DOHH2 (cell line): Measurements from ENCODE around the gene MYORG.

Experiments
- H3F3A ChIP-seq: fragments of 200-600 bp; sonication (generic), shearing (Covaris generic); 2 replicates; pipeline ENCODE4 v1.6.0; 2016; ENCODE audit warnings: antibody characterized with exemption, mild to moderate bottlenecking; ENCODE audit not compliant: control insufficient read depth, insufficient read depth
- H3K27ac ChIP-seq: fragments of 200-600 bp; sonication (generic); 2 replicates; pipeline ENCODE4 v1.5.1; 2014; ENCODE audit warnings: low read depth, mild to moderate bottlenecking, low read length, moderate library complexity
- H3K27me3 ChIP-seq: fragments of 200-600 bp; sonication (generic); 2 replicates; pipeline ENCODE4 v1.6.1; 2014; ENCODE audit warnings: mild to moderate bottlenecking, low read length, mixed read lengths; ENCODE audit not compliant: control insufficient read depth
- H3K36me3 ChIP-seq: fragments of 200-600 bp; sonication (generic); 2 replicates; pipeline ENCODE4 v1.6.1; 2014; ENCODE audit warnings: mild to moderate bottlenecking, low read length, moderate library complexity, mixed read lengths; ENCODE audit not compliant: control insufficient read depth
- H3K4me1 ChIP-seq: fragments of 200-600 bp; sonication (generic); 2 replicates; pipeline ENCODE4 v1.6.1; 2014; ENCODE audit warnings: mild to moderate bottlenecking, low read length, mixed read lengths; ENCODE audit not compliant: control insufficient read depth
- H3K4me2 ChIP-seq: fragments of 200-600 bp; sonication (generic); 2 replicates; pipeline ENCODE4 v1.6.0; 2014; ENCODE audit warnings: mild to moderate bottlenecking, low read length, moderate library complexity
- H3K4me3 ChIP-seq: fragments of 200-600 bp; sonication (generic); 2 replicates; pipeline ENCODE4 v1.5.1; 2014; ENCODE audit warnings: mild to moderate bottlenecking, low read length, mixed read lengths
- H3K79me2 ChIP-seq: fragments of 200-600 bp; sonication (generic); 2 replicates; pipeline ENCODE4 v1.6.1; 2014; ENCODE audit warnings: mild to moderate bottlenecking, low read length, mixed read lengths; ENCODE audit not compliant: control insufficient read depth
- H3K9me2 ChIP-seq: fragments of 200-600 bp; sonication (generic); replicated peaks from 2 replicates; pipeline ENCODE4 v1.6.1; 2014; ENCODE audit warnings: mild to moderate bottlenecking, low read length, mixed read lengths; ENCODE audit not compliant: control insufficient read depth
- H3K9me3 ChIP-seq: fragments of 200-600 bp; sonication (generic); 2 replicates; pipeline ENCODE4 v1.6.1; 2014; ENCODE audit warnings: antibody characterized with exemption, low read length, mixed read lengths; ENCODE audit not compliant: control insufficient read depth, insufficient read depth
- H4K20me1 ChIP-seq: fragments of 200-600 bp; sonication (generic); 2 replicates; pipeline ENCODE4 v1.6.0; 2014; ENCODE audit warnings: low read depth, mild to moderate bottlenecking, antibody characterized with exemption, low read length, moderate library complexity; ENCODE audit not compliant: control insufficient read depth, insufficient read depth
- EZH2phosphoT487 ChIP-seq: fragments of 200-600 bp; sonication (generic); IDR thresholded peaks from 2 replicates; pipeline ENCODE4 v1.6.1; 2017; ENCODE audit warnings: borderline replicate concordance, mild to moderate bottlenecking, antibody characterized with exemption, low read length, moderate library complexity, mixed read lengths
- TF ChIP-seq, protein P1 (sequence below): fragments of 200-600 bp; sonication (generic); IDR thresholded peaks from one replicate; pipeline ENCODE4 v1.5.1; 2014; ENCODE audit warnings: antibody characterized with exemption, mild to moderate bottlenecking, low read depth, low read length; ENCODE audit not compliant: poor library complexity, severe bottlenecking

MYORG gene

DNA sequence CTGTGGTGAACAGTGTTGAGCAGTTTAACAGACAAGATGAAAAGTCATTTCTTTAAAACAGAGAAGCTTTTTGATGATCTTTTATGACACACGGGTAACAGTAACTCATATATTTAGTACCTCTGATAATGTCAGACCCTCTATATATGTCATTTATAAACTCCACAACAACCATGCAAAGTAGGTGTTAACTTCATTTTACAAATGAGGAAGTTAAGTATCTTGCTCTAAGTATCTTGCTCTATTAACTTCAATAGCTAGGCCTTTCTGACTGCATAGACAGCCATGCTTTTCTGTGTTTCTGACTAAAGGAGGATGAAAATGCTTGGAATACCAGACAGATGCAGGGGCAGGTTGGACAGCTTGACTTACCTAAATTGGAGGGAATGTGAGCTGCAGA is 45.5 kb downstream of the MYORG start:
- Histone ChIP-seq H4K20me1 (no peaks in the 10 kb centered on the region), H3K79me2 (peaks cover 43% of the 10 kb centered on the region), H3K27ac (peak overlapping the region; percentile 81), H3K27me3 (no peaks in the 10 kb centered on the region), H3F3A (peaks cover 11% of the 10 kb centered on the region), H3K4me3 (peak overlapping the region; percentile 98), H3K36me3 (peaks cover 9% of the 10 kb centered on the region), H3K9me3 (no peaks in the 10 kb centered on the region), H3K4me2 (peak overlapping the region; percentile 81), H3K4me1 (peaks cover 42% of the 10 kb centered on the region), H3K9me2 (no peaks in the 10 kb centered on the region)
- no peak for TF ChIP-seq EZH2phosphoT487
- TF ChIP-seq, protein P1, sequence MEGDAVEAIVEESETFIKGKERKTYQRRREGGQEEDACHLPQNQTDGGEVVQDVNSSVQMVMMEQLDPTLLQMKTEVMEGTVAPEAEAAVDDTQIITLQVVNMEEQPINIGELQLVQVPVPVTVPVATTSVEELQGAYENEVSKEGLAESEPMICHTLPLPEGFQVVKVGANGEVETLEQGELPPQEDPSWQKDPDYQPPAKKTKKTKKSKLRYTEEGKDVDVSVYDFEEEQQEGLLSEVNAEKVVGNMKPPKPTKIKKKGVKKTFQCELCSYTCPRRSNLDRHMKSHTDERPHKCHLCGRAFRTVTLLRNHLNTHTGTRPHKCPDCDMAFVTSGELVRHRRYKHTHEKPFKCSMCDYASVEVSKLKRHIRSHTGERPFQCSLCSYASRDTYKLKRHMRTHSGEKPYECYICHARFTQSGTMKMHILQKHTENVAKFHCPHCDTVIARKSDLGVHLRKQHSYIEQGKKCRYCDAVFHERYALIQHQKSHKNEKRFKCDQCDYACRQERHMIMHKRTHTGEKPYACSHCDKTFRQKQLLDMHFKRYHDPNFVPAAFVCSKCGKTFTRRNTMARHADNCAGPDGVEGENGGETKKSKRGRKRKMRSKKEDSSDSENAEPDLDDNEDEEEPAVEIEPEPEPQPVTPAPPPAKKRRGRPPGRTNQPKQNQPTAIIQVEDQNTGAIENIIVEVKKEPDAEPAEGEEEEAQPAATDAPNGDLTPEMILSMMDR, result no peak

DNA sequence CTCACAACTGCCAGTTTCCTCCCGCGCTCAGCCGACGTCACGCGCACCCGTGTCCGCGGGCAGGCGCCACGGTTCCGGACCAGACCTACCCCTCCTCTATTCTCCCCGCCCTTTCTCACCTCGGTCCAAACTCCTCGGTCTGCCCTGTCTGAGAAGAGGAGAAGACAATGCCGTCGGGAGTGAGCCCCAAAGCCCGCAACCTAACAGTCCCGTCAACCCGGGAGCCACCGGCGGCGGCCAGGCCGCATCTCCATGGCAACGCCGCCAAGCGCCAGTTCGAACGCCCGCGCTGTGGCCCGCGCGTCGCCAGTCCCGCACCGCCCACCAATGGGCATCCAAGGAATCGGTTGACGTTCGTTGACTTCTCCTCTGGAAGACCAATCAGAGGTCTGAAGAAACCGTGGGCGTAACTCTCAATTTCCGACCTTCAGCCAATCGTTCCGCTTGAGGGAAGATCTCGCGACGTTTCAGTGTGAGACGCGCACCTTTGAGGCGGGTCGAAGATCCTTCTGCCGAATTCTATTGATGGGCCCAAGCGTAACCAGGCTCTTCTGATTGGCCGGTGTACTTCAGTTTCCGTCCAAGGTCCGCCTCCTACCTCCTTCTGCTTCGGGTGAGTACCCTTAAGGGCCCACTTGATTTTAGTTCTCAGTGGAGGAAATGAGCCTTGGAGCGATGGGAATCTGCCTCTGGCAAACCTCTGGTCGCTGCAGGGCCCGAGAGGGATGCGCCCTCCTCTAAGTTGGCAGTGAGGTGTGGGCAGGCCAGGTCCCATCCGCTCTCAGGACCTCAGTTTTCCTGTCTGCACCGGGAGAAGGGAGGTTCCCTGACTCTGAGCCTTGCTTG is 47.5 kb downstream of the MYORG start, which contains the start of the genes KIF24 and NUDT2:
KIF24 (minus strand) TSS at position 282 of the 846 bp plus-strand sequence. CDS start 17,922 bp downstream, outside the sequence.
NUDT2 (plus strand) TSS at position 583 of the 846 bp plus-strand sequence. CDS start 9,471 bp downstream, outside the sequence.
- H3F3A ChIP-seq, result peaks cover 11% of the 10 kb centered on the region
- H4K20me1 ChIP-seq, result no peaks in the 10 kb centered on the region
- peak within 1 kb of the TSS; percentile 81 for H3K27ac ChIP-seq
- H3K4me1 ChIP-seq, result peaks cover 42% of the 10 kb centered on the region
- H3K9me3 ChIP-seq, result no peaks in the 10 kb centered on the region
- TF ChIP-seq EZH2phosphoT487, result no peak
- TF ChIP-seq, protein P1, result no peak
- H3K9me2 ChIP-seq, result no peaks in the 10 kb centered on the region
- peaks cover 62% of the 10 kb centered on the region for H3K79me2 ChIP-seq
- H3K4me2 ChIP-seq, result peak within 1 kb of the TSS; percentile 81
- peak within 1 kb of the TSS; percentile 98 for H3K4me3 ChIP-seq
- H3K27me3 ChIP-seq, result no peaks in the 10 kb centered on the region
- peaks cover 11% of the 10 kb centered on the region for H3K36me3 ChIP-seq

DNA sequence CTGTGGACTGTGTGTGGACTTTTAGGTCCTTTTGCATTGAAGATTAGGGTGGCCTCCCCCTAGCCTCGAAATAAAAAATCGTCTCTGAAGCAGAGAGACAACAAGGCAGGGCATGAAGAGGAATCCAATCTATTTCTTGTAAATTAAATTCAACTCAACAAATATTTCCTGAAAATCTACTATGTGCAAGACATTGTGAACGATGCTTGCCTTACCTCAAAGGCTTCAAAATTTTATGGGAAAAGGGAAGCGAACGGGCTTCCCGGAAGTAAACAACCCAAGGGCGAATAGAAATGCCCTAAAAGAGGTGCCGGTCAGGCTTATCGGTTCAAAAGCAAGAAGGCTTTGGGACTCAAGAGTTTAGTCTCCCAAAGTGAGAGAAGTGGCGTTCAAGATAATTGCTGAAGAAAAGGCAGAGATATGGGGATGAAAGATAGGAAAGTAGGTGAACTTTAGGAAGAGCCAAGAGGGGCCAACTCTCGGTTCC is 48.2 kb downstream of the MYORG start:
- H3F3A ChIP-seq, result peaks cover 11% of the 10 kb centered on the region
- peaks cover 48% of the 10 kb centered on the region for H3K4me1 ChIP-seq
- peaks cover 68% of the 10 kb centered on the region for H3K79me2 ChIP-seq
- H3K4me3 ChIP-seq, result peak overlapping the region; percentile 98
- no peaks in the 10 kb centered on the region for H4K20me1 ChIP-seq
- no peaks in the 10 kb centered on the region for H3K9me2 ChIP-seq
- peak overlapping the region; percentile 67 for H3K27ac ChIP-seq
- no peaks in the 10 kb centered on the region for H3K9me3 ChIP-seq
- no peaks in the 10 kb centered on the region for H3K27me3 ChIP-seq
- peaks cover 11% of the 10 kb centered on the region for H3K36me3 ChIP-seq
- peak overlapping the region; percentile 79 for H3K4me2 ChIP-seq
- TF ChIP-seq EZH2phosphoT487, result no peak
- TF ChIP-seq, protein P1, result no peak
